Measurements from ENCODE around the gene RNF115.
"Not testable (repeated sequence)": the region's sequence is repeated elsewhere in the genome, so short reads cannot be mapped to it uniquely, and the experiment has no call there.

The RNF115 gene

DNA sequence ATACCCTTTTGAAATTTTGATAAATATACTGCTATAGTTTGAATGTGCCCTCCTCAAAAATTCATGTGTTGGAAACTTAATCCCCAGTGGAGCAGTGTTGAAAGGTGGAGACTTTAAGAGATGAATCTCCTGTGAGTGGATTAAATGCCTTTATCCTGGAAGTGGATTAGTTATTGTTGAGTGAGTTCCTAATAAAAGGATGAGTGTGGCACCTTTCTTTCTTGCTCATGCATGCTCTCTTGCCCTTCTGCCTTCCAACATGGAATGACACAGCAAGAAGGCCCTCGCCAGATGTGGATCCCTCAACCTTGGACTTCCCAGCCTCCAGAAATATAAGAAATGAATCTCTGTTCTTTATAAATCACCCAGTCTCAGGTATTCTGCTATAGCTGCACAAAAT is 52.8 kb downstream of the RNF115 start:
- no peak for DNase-seq

DNA sequence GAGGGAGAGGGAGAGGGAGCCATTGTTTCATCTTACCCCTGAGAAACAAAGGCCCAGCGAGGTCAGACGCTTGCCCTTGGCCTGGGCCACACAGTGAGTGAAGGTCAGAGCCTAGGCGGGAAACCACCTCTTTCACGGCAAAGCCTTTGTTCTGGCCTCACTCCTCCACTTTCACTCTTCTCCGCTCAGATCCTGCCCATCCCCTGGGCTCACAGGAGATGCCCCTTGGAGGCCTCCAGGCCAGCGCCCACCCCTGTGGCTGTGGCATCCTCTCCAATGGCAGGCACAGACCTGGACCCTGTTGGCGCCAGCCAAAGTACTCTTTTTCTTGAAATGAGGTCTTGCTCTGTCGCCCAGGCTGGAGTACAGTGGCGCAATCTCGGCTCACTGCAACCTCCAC is 55.9 kb downstream of the RNF115 start:
- DNase-seq = not testable (repeated sequence)

DNA sequence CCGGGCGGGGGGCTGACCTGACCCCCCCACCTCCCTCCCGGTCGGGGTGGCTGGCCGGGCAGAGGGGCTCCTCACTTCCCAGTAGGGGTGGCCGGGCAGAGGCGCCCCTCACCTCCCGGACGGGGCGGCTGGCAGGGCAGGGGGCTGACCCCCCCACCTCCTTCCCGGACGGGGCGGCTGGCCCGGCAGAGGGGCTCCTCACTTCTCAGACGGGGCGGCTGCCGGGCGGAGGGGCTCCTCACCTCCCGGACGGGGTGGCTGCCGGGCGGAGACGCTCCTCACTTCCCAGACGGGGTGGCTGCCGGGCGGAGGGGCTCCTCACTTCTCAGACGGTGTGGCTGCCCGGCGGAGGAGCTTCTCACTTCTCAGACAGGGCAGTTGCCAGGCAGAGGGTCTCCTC is 57.0 kb downstream of the RNF115 start:
- DNase-seq = not testable (repeated sequence)

DNA sequence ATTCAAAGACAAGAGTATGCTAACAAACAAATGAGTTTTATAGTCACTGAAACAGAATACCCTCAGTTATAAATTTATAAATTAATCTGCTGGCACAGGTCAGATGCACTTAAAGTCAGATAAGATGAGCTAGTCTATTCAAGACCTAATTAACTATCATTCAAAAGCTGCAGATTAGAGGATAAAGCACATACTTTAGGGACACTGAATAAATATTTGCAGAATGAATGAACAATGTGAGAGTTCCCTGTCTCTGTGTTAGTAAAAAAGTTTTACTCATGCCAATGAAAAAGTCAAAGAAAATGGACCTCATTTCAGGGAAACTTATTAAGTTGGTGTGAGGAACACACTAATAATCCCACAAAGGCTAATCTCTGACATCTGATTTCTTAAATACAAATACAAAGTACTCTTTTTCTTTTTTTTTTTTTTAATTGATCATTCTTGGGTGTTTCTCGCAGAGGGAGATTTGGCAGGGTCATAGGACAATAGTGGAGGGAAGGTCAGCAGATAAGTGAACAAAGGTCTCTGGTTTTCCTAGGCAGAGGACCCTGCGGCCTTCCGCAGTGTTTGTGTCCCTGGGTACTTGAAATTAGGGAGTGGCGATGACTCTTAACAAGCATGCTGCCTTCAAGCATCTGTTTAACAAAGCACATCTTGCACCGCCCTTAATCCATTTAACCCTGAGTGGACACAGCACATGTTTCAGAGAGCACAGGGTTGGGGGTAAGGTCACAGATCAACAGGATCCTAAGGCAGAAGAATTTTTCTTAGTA is 58.1 kb downstream of the RNF115 start:
- peak; percentile 7 for DNase-seq

DNA sequence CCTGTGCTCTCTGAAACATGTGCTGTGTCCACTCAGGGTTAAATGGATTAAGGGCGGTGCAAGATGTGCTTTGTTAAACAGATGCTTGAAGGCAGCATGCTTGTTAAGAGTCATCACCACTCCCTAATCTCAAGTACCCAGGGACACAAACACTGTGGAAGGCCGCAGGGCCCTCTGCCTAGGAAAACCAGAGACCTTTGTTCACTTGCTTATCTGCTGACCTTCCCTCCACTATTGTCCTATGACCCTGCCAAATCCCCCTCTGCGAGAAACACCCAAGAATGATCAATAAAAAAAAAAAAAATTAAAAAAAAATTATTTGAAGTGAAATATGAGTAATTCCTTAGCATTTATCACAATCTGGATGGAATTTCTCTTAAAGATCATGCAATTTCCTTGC is 58.8 kb downstream of the RNF115 start:
- not testable (repeated sequence) for DNase-seq

DNA sequence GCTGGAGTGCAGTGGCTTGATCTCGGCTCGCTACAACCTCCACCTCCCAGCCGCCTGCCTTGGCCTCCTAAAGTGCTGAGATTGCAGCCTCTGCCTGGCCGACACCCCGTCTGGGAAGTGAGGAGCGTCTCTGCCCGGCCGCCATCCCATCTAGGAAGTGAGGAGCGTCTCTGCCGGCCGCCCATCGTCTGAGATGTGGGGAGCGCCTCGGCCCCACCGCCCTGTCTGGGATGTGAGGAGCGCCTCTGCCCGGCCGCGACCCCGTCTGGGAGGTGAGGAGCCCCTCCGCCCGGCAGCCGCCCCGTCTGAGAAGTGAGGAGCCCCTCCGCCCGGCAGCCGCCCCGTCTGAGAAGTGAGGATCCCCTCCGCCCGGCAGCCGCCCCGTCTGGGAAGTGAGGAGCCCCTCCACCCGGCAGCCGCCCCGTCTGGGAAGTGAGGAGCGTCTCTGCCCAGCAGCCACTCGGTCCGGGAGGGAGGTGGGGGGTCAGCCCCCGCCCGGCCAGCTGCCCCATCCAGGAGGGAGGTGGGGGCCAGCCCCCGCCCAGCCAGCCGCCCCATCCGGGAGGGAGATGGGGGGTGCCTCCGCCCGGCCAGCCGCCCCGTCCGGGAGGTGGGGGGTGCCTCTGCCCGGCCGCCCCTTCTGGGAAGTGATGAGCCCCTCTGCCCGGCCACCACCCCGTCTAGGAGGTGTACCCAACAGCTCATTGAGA is 59.5 kb downstream of the RNF115 start:
- not testable (repeated sequence) for DNase-seq

DNA sequence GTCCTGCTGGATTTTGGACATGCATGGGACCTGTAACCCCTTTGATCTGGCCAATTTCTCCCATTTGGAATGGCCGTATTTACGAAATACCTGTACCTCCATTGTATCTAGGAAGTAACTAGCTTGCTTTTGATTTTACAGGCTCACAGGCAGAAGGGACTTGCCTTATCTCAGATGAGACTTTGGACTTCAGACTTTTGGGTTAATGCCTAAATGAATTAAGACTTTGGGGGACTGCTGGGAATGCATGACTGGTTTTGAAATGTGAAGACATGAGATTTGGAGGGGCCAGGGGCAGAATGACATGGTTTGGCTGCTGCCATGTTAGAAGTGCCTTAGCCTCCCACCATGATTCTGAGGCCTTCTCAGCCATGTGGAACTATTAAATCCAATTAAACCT is 61.9 kb downstream of the RNF115 start:
- DNase-seq = not testable (repeated sequence)

DNA sequence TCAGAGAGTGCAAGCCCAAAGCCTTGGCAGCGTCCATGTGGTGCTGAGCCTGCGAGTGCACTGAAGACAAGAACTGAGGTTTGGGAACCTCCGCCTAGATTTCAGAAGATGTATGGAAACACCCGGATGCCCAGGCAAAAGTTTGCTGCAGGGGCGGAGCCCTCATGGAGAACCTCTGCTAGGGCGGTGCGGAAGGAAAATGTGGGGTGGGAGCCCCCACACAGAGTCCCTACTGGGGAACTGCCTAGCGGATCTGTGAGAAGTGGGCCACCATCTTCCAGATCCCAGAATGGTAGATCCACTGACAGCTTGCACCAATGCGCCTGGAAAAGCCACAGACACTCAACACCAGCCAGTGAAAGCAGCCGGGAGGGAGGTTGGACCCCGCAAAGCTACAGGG is 62.4 kb downstream of the RNF115 start:
- DNase-seq = not testable (repeated sequence)

DNA sequence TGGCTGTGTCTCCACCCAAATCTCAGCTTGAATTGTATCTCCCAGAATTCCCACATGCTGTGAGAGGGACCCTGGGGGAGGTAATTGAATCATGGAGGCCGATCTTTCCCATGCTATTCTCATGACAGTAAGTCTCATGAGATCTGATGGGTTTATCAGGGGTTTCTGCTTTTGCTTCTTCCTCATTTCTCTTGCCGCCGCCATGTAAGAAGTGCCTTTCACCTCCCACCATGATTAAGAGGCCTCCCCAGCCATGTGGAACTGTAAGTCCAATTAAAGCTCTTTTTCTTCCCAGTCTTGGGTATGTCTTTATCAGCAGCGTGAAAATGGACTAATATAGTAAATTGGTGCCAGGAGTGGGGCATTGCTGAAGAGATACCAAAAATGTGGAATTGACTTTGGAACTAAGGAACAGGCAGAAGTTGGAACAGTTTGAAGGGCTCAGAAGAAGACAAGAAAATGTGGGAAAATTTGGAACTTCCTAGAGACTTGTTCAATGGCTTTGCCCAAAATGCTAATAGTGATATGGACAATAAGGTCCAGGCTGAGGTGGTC is 63.4 kb downstream of the RNF115 start:
- DNase-seq = not testable (repeated sequence)

DNA sequence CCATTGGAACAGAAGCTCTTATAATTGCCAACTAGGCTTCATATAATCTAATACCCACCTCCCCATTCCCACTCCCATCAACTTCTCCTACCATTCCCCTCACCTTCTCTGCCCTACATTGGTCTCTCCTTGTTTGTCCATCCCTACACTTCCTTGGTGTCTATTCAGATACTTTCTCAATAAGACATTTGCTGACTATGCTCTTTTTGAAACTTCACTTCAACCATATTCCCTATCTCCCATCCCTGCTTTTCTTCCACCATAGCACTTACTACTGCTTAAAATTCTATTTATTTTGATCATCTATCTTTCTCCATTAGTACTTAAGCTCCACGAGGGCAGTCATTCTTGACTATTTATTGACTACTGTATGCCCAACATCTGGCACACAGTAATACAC is 64.2 kb downstream of the RNF115 start:
- no peak for DNase-seq

DNA sequence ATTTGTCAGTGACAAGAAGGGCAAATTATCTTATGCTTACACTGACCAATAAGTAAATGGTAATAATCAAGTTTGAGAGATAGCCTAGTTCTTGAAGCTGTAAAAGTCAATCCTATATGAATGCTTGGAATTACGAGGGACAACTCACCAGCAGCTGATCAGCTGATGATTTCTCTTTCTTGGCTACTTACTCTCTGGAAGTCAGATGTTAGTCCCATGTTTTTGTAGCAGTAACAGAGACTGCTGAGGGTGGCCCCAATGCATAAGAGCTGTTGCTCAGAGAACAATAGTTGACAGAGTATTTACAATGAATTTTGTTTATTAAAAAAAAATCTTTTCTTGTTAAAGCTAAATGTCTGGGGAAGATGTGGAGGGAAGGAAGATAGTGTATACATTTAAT is 65.3 kb downstream of the RNF115 start:
- no peak for DNase-seq

DNA sequence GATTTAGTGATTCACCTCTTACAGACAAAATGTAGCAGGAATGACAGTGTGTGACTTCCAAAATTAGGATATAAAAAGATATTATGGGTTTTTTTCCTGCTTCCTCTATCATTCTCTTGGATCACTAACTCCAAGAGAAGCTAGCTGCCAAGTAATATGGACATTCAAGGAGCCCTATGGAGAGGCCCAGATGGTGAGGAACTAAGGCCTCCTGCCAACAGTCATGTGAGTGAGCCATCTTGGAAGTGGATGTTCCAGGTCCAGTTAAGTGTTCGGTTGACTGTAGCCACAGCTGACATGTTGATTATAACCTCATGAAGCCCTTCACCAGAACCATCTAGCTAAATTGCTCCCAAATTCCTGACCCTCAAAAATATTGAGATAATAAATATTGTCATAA is 65.8 kb downstream of the RNF115 start:
- no peak for DNase-seq

DNA sequence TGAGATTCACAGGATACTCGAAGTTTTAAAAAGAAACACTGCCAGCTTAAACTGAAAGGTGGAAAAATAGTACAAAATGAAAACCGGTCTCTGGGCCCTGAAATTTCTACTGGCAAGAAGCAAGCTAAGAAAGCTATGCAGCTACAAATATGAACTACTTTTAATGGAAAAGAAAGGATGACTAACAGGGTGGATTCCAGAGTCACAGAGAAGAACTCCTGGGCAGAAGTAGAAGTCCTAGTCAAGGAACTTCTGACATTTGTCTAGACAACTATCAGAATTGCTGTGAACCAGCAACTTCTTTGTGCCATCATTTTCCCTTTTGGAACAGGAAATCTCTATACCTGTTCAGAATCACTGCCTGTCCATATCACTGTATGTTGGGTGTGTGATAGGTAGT is 66.5 kb downstream of the RNF115 start:
- DNase-seq = no peak

DNA sequence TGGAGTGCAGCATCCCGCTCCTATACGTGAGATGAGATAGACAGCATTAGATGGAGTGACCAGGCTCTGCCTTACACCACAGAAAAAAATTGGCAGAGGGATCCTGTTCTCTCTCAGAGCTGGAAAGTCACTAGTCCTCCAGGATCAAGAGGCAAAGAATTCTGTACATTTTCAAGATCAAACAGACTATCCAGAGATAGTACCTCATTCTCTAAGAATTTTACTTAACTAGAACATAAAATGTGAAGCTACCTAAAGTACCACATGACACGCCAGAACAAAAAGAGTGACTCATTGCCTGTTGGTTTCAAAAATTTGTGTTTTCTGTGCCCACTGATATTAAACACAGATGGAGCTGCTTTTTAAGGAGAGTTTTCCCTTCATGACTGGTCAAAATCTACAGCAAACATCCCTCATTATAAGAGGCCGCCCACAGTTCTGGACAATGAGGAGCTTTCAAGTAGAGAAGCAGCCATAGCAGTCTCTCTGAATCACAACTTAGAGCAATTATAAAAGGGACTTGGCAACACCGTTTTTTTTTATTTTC is 72.3 kb downstream of the RNF115 start:
- no peak for DNase-seq

DNA sequence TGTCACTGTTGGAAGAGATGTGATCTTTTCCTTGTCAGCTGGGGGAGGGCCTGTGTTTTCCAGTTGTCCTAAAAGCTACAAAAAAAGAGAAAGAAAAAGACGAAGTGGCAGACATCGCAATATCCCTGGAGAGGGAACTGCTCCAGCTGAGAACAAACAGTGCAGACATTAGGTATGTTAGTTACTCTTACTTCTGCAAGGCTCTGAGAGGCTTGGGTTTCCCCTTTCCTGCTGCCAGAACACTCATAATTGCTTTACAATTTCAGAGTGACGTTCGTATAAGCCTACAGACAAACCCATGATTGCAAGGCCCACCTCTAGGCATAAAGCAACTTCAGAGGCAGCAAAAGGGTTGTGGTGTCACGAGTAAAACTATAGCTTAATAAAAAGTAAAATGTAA is 73.5 kb downstream of the RNF115 start:
- no peak for DNase-seq

DNA sequence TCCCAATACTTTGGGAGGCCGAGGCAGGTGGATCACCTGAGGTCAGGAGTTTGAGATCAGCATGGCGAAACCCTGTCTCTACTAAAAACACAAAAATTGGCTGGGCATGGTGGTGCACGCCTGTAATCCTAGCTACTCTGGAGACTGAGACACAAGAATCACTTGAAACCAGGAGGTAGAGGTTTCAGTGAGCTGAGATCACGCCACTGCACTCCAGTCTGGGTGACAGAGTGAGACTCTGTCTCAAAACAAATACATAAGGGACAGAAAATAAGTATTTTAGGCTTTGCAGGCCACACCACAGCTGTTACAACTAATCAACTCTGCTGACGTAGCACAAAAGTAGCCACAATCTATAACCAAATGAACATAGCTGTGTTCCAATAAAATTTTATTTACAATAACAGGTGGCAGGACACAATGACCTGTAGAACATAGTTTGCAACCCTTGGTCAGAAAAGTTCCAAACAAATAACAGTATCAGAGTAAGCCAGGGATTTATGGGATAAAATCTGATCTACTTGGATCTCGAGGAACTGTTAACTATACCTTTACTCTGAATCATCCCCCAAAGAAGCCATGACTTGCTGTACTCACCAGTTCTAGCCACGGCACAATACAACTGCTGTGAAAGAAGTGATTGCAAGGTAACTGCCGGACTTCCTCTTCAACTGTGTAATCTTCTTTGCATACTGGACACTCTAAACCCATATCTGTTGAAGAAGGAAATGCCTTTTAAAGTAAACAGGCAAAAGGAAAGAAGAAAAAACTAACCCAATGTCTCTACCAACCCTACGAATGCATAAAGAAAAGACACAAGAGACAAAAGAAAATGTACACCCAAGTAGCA is 76.3 kb downstream of the RNF115 start:
- no peak for DNase-seq

DNA sequence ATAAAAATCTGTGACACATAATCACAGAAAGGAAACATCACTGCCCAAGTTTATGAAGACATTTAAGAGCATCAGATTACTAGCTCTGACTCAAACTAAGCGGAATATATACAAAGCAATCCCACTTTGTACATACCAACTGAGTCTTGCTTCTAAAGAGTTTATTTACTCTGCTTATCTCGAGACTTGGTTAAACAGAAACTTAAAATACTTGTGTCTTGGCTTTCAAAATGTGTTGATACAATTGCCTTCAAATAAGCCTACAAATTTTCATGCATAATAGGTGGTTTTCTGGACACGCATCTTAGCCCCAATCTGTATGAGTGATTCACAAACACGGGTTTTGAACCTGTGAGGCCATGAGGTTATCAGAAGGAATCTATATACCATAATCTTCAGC is 83.6 kb downstream of the RNF115 start:
- no peak for DNase-seq

DNA sequence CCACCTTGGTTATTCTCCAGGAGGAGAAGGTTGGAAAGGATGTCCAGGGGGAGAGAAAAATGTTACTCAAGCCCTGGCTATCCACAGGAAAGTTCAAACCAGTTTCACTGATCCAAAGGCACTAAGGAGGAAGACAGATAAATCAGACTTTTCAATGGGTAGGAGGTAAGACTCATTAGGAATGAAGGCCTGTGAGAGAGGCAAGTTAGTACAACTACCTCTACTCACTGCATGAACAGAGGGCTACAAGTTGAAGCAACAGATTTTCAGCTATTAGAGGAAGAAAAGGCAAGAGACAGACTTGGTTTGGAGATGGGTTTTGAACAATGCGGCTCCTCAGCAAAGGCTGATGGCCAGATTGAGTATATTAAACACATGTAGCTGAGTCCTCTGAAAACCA is 87.7 kb downstream of the RNF115 start:
- DNase-seq = no peak

DNA sequence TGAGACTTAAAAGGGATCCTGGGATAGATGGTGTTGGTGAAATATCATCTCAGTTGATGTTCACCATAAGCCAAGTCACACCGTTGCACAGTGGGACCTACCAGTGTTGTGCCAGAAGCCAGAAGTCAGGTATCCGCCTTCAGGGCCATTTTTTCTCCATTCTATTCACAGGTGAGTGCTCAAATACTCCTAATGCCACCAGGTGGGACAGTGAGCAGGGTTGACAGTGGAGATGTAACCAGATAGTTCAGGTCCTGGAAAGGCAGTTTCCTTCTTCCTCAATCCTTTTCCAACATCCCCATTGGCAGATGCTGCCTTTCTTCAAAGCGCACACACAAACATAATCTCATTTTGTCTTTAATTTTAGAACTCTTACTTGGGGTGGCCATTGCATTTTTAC is 93.0 kb downstream of the RNF115 start:
- no peak for DNase-seq

DNA sequence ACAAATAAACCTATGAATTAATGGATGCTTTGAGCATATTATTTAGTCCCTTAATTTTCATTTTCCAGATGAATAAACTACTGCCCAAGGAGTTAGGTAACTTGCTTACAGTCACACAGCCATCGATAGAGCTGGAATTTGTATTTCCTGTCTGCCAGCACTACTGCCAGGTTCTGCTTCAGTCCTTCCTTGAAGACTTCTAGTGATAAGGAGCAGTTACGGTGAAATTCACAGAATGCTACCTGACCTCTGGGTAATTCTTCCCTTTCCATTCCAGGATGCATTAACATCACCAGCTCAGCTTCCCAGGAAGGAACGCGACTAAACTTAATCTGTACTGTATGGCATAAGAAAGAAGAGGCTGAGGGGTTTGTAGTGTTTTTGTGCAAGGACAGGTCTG is 93.4 kb downstream of the RNF115 start:
- no peak for DNase-seq

DNA sequence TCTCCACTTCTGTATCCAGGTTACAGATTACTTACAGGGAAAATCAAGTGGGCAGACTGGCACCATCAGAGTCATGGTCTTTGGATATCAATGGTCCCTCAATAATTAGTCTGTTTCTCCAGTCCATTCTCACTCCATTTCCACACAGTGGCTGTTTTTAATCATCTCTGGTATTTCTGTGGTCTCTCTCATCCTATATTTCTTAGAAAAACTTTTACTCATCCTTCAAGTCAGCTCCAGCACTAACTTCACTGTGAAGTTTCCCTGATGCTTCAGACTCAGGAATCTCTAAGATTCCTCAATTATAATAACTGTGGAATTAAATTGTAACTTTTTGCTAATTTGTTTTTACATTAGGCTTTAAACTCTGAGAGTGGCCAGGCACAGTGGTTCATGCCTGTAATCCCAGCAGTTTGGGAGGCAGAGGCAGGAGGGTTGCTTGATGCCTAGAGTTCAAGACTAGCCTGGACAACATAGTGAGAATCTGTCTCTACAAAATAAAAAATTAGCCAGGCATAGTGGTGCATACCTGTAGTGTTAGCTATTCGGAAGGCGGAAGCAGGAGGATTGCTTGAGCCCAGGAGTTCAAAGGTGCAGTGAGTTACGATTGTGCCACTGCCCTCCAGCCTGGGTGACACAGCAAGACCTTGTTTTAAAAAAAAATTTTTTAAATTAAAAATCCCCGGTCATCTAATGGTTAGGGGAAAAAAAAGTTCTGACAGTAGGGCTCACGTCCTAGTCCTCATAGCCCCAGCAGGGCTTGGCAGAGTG is 94.0 kb downstream of the RNF115 start:
- no peak for DNase-seq

DNA sequence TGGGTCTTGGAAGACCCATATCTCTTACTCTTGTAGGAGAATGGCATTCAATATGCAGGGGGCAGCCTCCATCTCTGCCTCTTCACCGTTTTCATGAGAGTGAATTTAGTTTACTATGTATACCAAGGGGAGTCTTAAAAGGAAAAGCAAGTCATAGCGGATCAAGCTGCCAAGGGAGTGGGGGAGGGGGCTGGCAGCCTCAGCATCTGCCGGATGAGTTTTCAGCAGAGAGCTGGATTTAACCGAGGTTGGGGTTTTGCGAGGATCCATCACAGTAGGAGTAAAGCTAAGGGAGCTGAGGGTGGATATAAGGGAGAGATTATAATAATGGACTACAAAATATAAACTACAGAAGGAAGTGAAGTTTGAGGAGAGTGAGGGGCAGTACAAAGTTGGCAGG is 94.7 kb downstream of the RNF115 start:
- DNase-seq = no peak

Measured in DMS79 (cell line).